Measurements from ENCODE around the gene ABCC4.
"Not testable (repeated sequence)": the region's sequence is repeated elsewhere in the genome, so short reads cannot be mapped to it uniquely, and the experiment has no call there.

The ABCC4 gene

GRCh38 chr13:95193509-95194230 is 107.6 kb downstream of the ABCC4 start:
- no peak for DNase-seq (ENCODE audit: low read depth)

- no peak for DNase-seq (ENCODE audit: low read depth)
Measured at GRCh38 chr13:95192998-95193397, 108.3 kb downstream of the ABCC4 start.

- DNase-seq (ENCODE audit: low read depth) = not testable (repeated sequence)
Measured at GRCh38 chr13:95192564-95192945, 108.7 kb downstream of the ABCC4 start.

GRCh38 chr13:95191821-95192563 is 109.3 kb downstream of the ABCC4 start:
- DNase-seq (ENCODE audit: low read depth) = peak; percentile 19

GRCh38 chr13:95188128-95188527 is 113.1 kb downstream of the ABCC4 start:
- no peak for DNase-seq (ENCODE audit: low read depth)

GRCh38 chr13:95185851-95186250 is 115.4 kb downstream of the ABCC4 start:
- DNase-seq (ENCODE audit: low read depth) = peak; percentile 14

GRCh38 chr13:95185311-95185710 is 115.9 kb downstream of the ABCC4 start:
- no peak for DNase-seq (ENCODE audit: low read depth)

- DNase-seq (ENCODE audit: low read depth) = no peak
Measured at GRCh38 chr13:95184317-95184716, 116.9 kb downstream of the ABCC4 start.

GRCh38 chr13:95182570-95183265 is 118.5 kb downstream of the ABCC4 start:
- DNase-seq (ENCODE audit: low read depth) = no peak

- no peak for DNase-seq (ENCODE audit: low read depth)
Measured at GRCh38 chr13:95181586-95181985, 119.7 kb downstream of the ABCC4 start.

- no peak for DNase-seq (ENCODE audit: low read depth)
Measured at GRCh38 chr13:95180513-95181245, 120.6 kb downstream of the ABCC4 start.

GRCh38 chr13:95176611-95177259 is 124.5 kb downstream of the ABCC4 start:
- no peak for DNase-seq (ENCODE audit: low read depth)

GRCh38 chr13:95174517-95174916 is 126.7 kb downstream of the ABCC4 start:
- no peak for DNase-seq (ENCODE audit: low read depth)

GRCh38 chr13:95168191-95168590 is 133.1 kb downstream of the ABCC4 start:
- DNase-seq (ENCODE audit: low read depth) = no peak

- DNase-seq (ENCODE audit: low read depth) = not testable (repeated sequence)
Measured at GRCh38 chr13:95167003-95167402, 134.2 kb downstream of the ABCC4 start.

GRCh38 chr13:95164830-95165229 is 136.4 kb downstream of the ABCC4 start:
- DNase-seq (ENCODE audit: low read depth) = no peak

- DNase-seq (ENCODE audit: low read depth) = no peak
Measured at GRCh38 chr13:95160112-95160906, 140.9 kb downstream of the ABCC4 start.

GRCh38 chr13:95159458-95159857 is 141.8 kb downstream of the ABCC4 start:
- no peak for DNase-seq (ENCODE audit: low read depth)

- DNase-seq (ENCODE audit: low read depth) = no peak
Measured at GRCh38 chr13:95156208-95156607, 145.0 kb downstream of the ABCC4 start.

- no peak for DNase-seq (ENCODE audit: low read depth)
Measured at GRCh38 chr13:95155504-95155903, 145.7 kb downstream of the ABCC4 start.

GRCh38 chr13:95155093-95155492 is 146.2 kb downstream of the ABCC4 start:
- DNase-seq (ENCODE audit: low read depth) = no peak
